Coronary artery (tissue), 2 donors: Measurements from ENCODE around the gene TRIM71.
"Not testable (repeated sequence)": the region's sequence is repeated elsewhere in the genome, so short reads cannot be mapped to it uniquely, and the experiment has no call there.

Source experiments
- DNase-seq: peaks from one replicate; pipeline ENCODE4 v3.0.0-alpha.2; 2017; ENCODE audit warnings: low spot score
- H3K27ac ChIP-seq, 2 donors: fragments of 200-600 bp; sonication (generic); one replicate each; pipeline ENCODE4 v1.5.1; 2016 to 2019
- H3K4me3 ChIP-seq: fragments of 200-600 bp; sonication (generic); 2 replicates; pipeline ENCODE4 v1.5.1; 2016; ENCODE audit warnings: mild to moderate bottlenecking, moderate library complexity
- CTCF ChIP-seq: fragments of 200-600 bp; sonication (generic); IDR thresholded peaks from one replicate; pipeline ENCODE4 v1.5.1; 2019; ENCODE audit warnings: antibody characterized with exemption

TRIM71 gene

GRCh38 chr3:32940726-32941125, 122.9 kb downstream of the TRIM71 start:
- H3K4me3 ChIP-seq = no peak overlapping the region
- TF ChIP-seq CTCF = no peak
- no peak overlapping the region for H3K27ac ChIP-seq
- no peak for DNase-seq

GRCh38 chr3:32945136-32945535, 127.3 kb downstream of the TRIM71 start:
- no peak overlapping the region for H3K4me3 ChIP-seq
- TF ChIP-seq CTCF = no peak
- H3K27ac ChIP-seq = no peak overlapping the region
- DNase-seq = no peak

GRCh38 chr3:32945598-32945997, 127.8 kb downstream of the TRIM71 start:
- not testable (repeated sequence) for H3K4me3 ChIP-seq, DNase-seq, H3K27ac ChIP-seq

GRCh38 chr3:32946973-32947788, 129.4 kb downstream of the TRIM71 start:
- no peak for TF ChIP-seq CTCF
- no peak overlapping the region for H3K4me3 ChIP-seq
- DNase-seq = no peak
- no peak overlapping the region for H3K27ac ChIP-seq
